Measurements from ENCODE around the gene ZNF829. TPM values are rescaled to one million over a fixed set of nuclear protein-coding genes. Genes with fewer than 3 reads are reported as not detected.

The ZNF829 gene
- 2.6 and 3.9 TPM in 2 replicates for total RNA-seq

GRCh38 chr19:36915992-36916830 is at the start of gene ZNF829, which contains the start of gene ZNF568:
TSS of gene ZNF829 (minus strand) at chr19:36916291. CDS start at chr19:36915167, 1,124 bp downstream.
TSS of gene ZNF568 (plus strand) at chr19:36916332. CDS start at chr19:36922771, 6,439 bp downstream.

GRCh38 chr19:36850559-36851442 is 65.3 kb downstream of the ZNF829 start, which contains the start of gene ZNF345:
TSS of gene ZNF345 (plus strand) at chr19:36850876. CDS start at chr19:36876831, 25,955 bp downstream.

Small RNAs within 50 kb of the gene (small RNA-seq; reads per million reads assigned to genes)
- gene RF00019: not detected

Other genes with a start within 250 kb of the ZNF829 start
- 6.3 and 6.6 TPM in 2 replicates for gene ZNF461, start 249.5 kb downstream of the ZNF829 start, total RNA-seq
- 3.3 and 5.1 TPM in 2 replicates for gene ZNF567, start 228.7 kb downstream of the ZNF829 start, total RNA-seq
- 2.0 and 2.6 TPM in 2 replicates for gene ZNF850, start 143.5 kb downstream of the ZNF829 start, total RNA-seq
- gene ZNF790, start 77.9 kb downstream of the ZNF829 start, total RNA-seq: 4.1 and 5.5 TPM in 2 replicates
- 1.8 and 2.2 TPM in 2 replicates for gene ZNF345, start 65.4 kb downstream of the ZNF829 start, total RNA-seq
- gene ZNF568, start within 50 bp of the ZNF829 start, total RNA-seq: 7.8 and 9.2 TPM in 2 replicates
- gene ZNF420, start 162.1 kb upstream of the ZNF829 start, total RNA-seq: 5.9 and 6.2 TPM in 2 replicates

Measured in subcutaneous preadipocyte (primary cell).